ENCODE data around the gene ADGRE3. TPM values are rescaled to one million over a fixed set of nuclear protein-coding genes. Genes with fewer than 3 reads are reported as not detected.
A peak's percentile ranks its signal among the peaks of the same experiment; 100 is the strongest.

The ADGRE3 gene
- total RNA-seq, 1 donor from 2014 or later: 17.3 TPM

- intact Hi-C loops (cut with DNase I): no loop called here
- Histone ChIP-seq H3K27me3 (no peaks in the 10 kb centered on the region), H3K4me3 (no peak overlapping the region), H3K27ac (no peak overlapping the region), H3K4me1 (no peaks in the 10 kb centered on the region), H3K9me3 (no peaks in the 10 kb centered on the region), H3K36me3 (no peaks in the 10 kb centered on the region)
- no peak for TF ChIP-seq CTCF (IDR thresholded peaks at IDR 0.05)
- ATAC-seq (no peak), DNase-seq (no peak)
Measured at GRCh38 chr19:14650161-14650560, 24.5 kb downstream of the ADGRE3 start.

- DNase-seq (no peak), ATAC-seq (no peak)
- Histone ChIP-seq H3K27me3 (no peaks in the 10 kb centered on the region), H3K4me1 (no peaks in the 10 kb centered on the region), H3K36me3 (no peaks in the 10 kb centered on the region), H3K4me3 (no peak overlapping the region), H3K9me3 (no peaks in the 10 kb centered on the region), H3K27ac (no peak overlapping the region)
- intact Hi-C loops (cut with DNase I): no loop called here
- TF ChIP-seq CTCF (IDR thresholded peaks at IDR 0.05): no peak
Measured at GRCh38 chr19:14649020-14649419, 25.6 kb downstream of the ADGRE3 start.

- no peak for TF ChIP-seq CTCF (IDR thresholded peaks at IDR 0.05)
Measured at GRCh38 chr19:14648506-14648905, 26.1 kb downstream of the ADGRE3 start.

GRCh38 chr19:14639536-14640277 lies 34.9 kb downstream of the ADGRE3 start:
- DNase-seq: no peak
- Histone ChIP-seq H3K4me3 (no peak overlapping the region), H3K27ac (no peak overlapping the region), H3K27me3 (no peaks in the 10 kb centered on the region), H3K4me1 (no peaks in the 10 kb centered on the region), H3K9me3 (no peaks in the 10 kb centered on the region), H3K36me3 (no peaks in the 10 kb centered on the region)
- intact Hi-C loops (cut with DNase I): no loop called here
- ATAC-seq: no peak
- TF ChIP-seq CTCF (IDR thresholded peaks at IDR 0.05): no peak

More at GRCh38 chr19:14648506-14648905, 26.1 kb downstream of the ADGRE3 start:
- no peaks in the 10 kb centered on the region for H3K4me1 ChIP-seq
- DNase-seq (no peak), ATAC-seq (no peak)
- H3K9me3 ChIP-seq: no peaks in the 10 kb centered on the region
- no peaks in the 10 kb centered on the region for H3K36me3 ChIP-seq
- intact Hi-C loops (cut with DNase I): no loop called here
- no peak overlapping the region for H3K4me3 ChIP-seq
- no peaks in the 10 kb centered on the region for H3K27me3 ChIP-seq
- no peak overlapping the region for H3K27ac ChIP-seq

- Histone ChIP-seq H3K36me3 (no peaks in the 10 kb centered on the region), H3K9me3 (no peaks in the 10 kb centered on the region), H3K4me1 (no peaks in the 10 kb centered on the region), H3K27ac (no peak overlapping the region), H3K4me3 (no peak overlapping the region), H3K27me3 (no peaks in the 10 kb centered on the region)
- intact Hi-C loops (cut with DNase I): no loop called here
- DNase-seq: no peak
- no peak for TF ChIP-seq CTCF (IDR thresholded peaks at IDR 0.05)
- ATAC-seq: peak; percentile 44
Measured at GRCh38 chr19:14632286-14632685, 42.4 kb downstream of the ADGRE3 start.

Measured in upper lobe of right lung (tissue), 1 donor.